AG04450 (cell line): ENCODE results near the gene AFF3. TPM values are rescaled to one million over a fixed set of nuclear protein-coding genes. Genes with fewer than 3 reads are reported as not detected.

Experiments used
- CTCF ChIA-PET: fragments of 300-600, 350-600 bp; formaldehyde crosslinking; extraction: SDS; loops from one replicate; lab custom pipeline; 2022; ENCODE audit warnings: antibody characterized with exemption, inconsistent platforms; lab: Charles Lee
- POLR2A ChIA-PET: fragments of 350-600 bp; formaldehyde crosslinking; extraction: SDS; loops from one replicate; lab custom pipeline; 2021; ENCODE audit warnings: antibody characterized with exemption, inconsistent platforms; lab: Yijun Ruan, JAX
- DNase-seq: peaks from one replicate; pipeline ENCODE4 v3.0.0-alpha.2; 2011; ENCODE audit warnings: low read depth, low spot score
- H3K27ac ChIP-seq: one replicate; pipeline ENCODE4 v1.5.1; 2012; ENCODE audit warnings: low read depth, low read length, control low read depth
- H3K27me3 ChIP-seq: one replicate; pipeline ENCODE4 v1.6.0; 2012; ENCODE audit warnings: low read length; ENCODE audit not compliant: control insufficient read depth, insufficient read depth
- H3K4me3 ChIP-seq: 2 replicates; pipeline ENCODE4 v1.5.1; 2011; ENCODE audit warnings: mild to moderate bottlenecking, low read depth, low read length, control low read depth
- H3K9me3 ChIP-seq: 2 replicates; pipeline ENCODE4 v1.5.1; 2012; ENCODE audit warnings: low read length; ENCODE audit not compliant: control insufficient read depth, insufficient read depth
- CTCF ChIP-seq: IDR thresholded peaks from 2 replicates; pipeline ENCODE4 v1.5.1; 2011; ENCODE audit warnings: low read depth, low read length, control low read depth, inconsistent platforms
- polyA plus RNA-seq: library from polyadenylated mRNA; depleted of rRNA; stranded (reverse); fragments of >200 nt; gene quantifications from 2 replicates; pipeline ENCODE4 v1.2.3, GENCODE V29; 2011

Gene AFF3
- polyA plus RNA-seq, 1 experiment, result 17.9 TPM

GRCh38 chr2:100034431-100034830 is 108.0 kb downstream of the AFF3 start:
- ChIA-PET CTCF (no interaction called here), POLR2A (no interaction called here)
- H3K9me3 ChIP-seq, result no peaks in the 10 kb centered on the region
- no peak for DNase-seq
- H3K27ac ChIP-seq, result no peak overlapping the region
- no peak for TF ChIP-seq CTCF
- no peak overlapping the region for H3K4me3 ChIP-seq
- H3K27me3 ChIP-seq, result no peaks in the 10 kb centered on the region

- no peak overlapping the region for H3K27ac ChIP-seq
- ChIA-PET CTCF (no interaction called here), POLR2A (no interaction called here)
- no peak overlapping the region for H3K4me3 ChIP-seq
- DNase-seq, result no peak
- no peak for TF ChIP-seq CTCF
- H3K27me3 ChIP-seq, result no peaks in the 10 kb centered on the region
- H3K9me3 ChIP-seq, result no peaks in the 10 kb centered on the region
These were observed 108.4 kb downstream of the AFF3 start for GRCh38 chr2:100033976-100034375.

- Histone ChIP-seq H3K4me3 (no peak overlapping the region), H3K27ac (no peak overlapping the region), H3K9me3 (no peaks in the 10 kb centered on the region), H3K27me3 (no peaks in the 10 kb centered on the region)
- no peak for DNase-seq
- ChIA-PET CTCF (interaction anchor here (1.4 kb wide), 1 partner anchor 19 kb away, joined by 4 read pairs; no protein-coding TSS in a partner anchor), POLR2A (no interaction called here)
- TF ChIP-seq CTCF, result no peak
These were observed 110.8 kb downstream of the AFF3 start for GRCh38 chr2:100031604-100032003.

GRCh38 chr2:100029460-100029859 is 112.9 kb downstream of the AFF3 start:
- H3K27ac ChIP-seq, result no peak overlapping the region
- ChIA-PET POLR2A (no interaction called here), CTCF (no interaction called here)
- no peaks in the 10 kb centered on the region for H3K27me3 ChIP-seq
- no peaks in the 10 kb centered on the region for H3K9me3 ChIP-seq
- no peak overlapping the region for H3K4me3 ChIP-seq
- DNase-seq, result no peak
- no peak for TF ChIP-seq CTCF

- CTCF ChIA-PET, result no interaction called here
- no peak overlapping the region for H3K4me3 ChIP-seq
- no peak for DNase-seq
- no peak overlapping the region for H3K27ac ChIP-seq
- no peak for TF ChIP-seq CTCF
- POLR2A ChIA-PET, result no interaction called here
- no peaks in the 10 kb centered on the region for H3K27me3 ChIP-seq
- H3K9me3 ChIP-seq, result no peaks in the 10 kb centered on the region
These were observed 120.5 kb downstream of the AFF3 start for GRCh38 chr2:100021791-100022340.
